BE2C (cell line): ENCODE measurements around the gene OSM.
A peak's percentile ranks its signal among the peaks of the same experiment; 100 is the strongest.

Experiments used
- DNase-seq: peaks from one replicate; pipeline ENCODE4 v3.0.0-alpha.2; 2020
- H3K27me3 ChIP-seq: fragments of 250-450 bp; sonication (Bioruptor Pico); 2 replicates; pipeline ENCODE4 v1.5.1; 2020; ENCODE audit warnings: mild to moderate bottlenecking
- H3K36me3 ChIP-seq: fragments of 250-450 bp; sonication (Bioruptor Pico); 2 replicates; pipeline ENCODE4 v1.5.1; 2020; ENCODE audit warnings: mild to moderate bottlenecking
- H3K4me1 ChIP-seq: fragments of 250-450 bp; sonication (Bioruptor Pico); 2 replicates; pipeline ENCODE4 v1.5.1; 2020
- H3K4me3 ChIP-seq: 2 replicates; pipeline ENCODE4 v1.5.1; 2011; ENCODE audit warnings: low read depth, low read length
- H3K9me3 ChIP-seq: fragments of 250-450 bp; sonication (Bioruptor Pico); 2 replicates; pipeline ENCODE4 v1.5.1; 2020
- TF ChIP-seq, protein P1 (sequence below): IDR thresholded peaks from 2 replicates; pipeline ENCODE4 v1.5.1; 2012; ENCODE audit warnings: mild to moderate bottlenecking, low read depth, low read length

OSM gene

DNA sequence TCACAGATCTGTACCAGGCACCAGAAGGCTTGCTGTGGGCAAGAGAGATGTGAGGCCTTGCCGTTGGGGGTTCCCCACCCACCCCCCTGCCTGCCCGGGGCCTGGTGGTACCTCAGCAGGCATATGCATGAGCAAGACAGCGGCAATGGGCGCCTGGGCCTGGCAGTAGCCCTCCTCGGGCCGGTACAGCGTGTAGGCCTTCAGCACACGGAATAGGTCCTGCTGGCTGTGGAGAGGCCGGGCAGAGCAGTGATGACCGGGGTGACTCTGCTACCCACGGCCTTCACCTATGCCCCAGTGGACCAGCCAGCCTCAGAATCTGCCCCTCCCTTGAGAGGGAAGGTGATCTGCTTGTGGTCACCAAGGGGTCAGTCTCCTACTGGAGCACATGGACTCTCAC, 28.2 kb upstream of the OSM start:
- no peak for DNase-seq
- peaks cover 22% of the 10 kb centered on the region for H3K4me1 ChIP-seq
- no peak overlapping the region for H3K4me3 ChIP-seq
- H3K36me3 ChIP-seq = no peaks in the 10 kb centered on the region
- TF ChIP-seq, protein P1, sequence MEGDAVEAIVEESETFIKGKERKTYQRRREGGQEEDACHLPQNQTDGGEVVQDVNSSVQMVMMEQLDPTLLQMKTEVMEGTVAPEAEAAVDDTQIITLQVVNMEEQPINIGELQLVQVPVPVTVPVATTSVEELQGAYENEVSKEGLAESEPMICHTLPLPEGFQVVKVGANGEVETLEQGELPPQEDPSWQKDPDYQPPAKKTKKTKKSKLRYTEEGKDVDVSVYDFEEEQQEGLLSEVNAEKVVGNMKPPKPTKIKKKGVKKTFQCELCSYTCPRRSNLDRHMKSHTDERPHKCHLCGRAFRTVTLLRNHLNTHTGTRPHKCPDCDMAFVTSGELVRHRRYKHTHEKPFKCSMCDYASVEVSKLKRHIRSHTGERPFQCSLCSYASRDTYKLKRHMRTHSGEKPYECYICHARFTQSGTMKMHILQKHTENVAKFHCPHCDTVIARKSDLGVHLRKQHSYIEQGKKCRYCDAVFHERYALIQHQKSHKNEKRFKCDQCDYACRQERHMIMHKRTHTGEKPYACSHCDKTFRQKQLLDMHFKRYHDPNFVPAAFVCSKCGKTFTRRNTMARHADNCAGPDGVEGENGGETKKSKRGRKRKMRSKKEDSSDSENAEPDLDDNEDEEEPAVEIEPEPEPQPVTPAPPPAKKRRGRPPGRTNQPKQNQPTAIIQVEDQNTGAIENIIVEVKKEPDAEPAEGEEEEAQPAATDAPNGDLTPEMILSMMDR = no peak
- H3K27me3 ChIP-seq = no peaks in the 10 kb centered on the region
- H3K9me3 ChIP-seq = no peaks in the 10 kb centered on the region

DNA sequence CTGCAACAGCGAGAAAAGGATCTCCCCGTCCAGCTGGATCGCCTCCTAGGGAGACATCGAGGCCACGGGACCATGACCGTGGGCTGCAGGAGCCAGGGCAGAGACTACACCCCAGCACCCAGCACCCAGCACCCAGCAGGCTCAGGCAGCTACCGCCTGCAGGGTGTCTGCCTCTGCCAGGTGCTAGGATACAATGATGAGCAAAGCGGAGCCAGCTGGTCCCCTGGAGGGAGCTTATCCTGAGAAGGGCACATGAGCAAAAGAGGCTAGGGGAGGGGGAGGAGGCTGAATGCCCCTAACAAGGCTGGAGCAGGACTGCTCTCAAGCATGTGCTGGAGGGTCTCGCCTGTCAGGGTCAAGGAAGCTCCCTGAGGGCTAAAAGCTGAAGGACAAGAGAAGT, 27.4 kb upstream of the OSM start:
- TF ChIP-seq, protein P1 = no peak
- no peaks in the 10 kb centered on the region for H3K9me3 ChIP-seq
- no peak for DNase-seq
- peaks cover 22% of the 10 kb centered on the region for H3K4me1 ChIP-seq
- H3K36me3 ChIP-seq = no peaks in the 10 kb centered on the region
- H3K4me3 ChIP-seq = no peak overlapping the region
- no peaks in the 10 kb centered on the region for H3K27me3 ChIP-seq

DNA sequence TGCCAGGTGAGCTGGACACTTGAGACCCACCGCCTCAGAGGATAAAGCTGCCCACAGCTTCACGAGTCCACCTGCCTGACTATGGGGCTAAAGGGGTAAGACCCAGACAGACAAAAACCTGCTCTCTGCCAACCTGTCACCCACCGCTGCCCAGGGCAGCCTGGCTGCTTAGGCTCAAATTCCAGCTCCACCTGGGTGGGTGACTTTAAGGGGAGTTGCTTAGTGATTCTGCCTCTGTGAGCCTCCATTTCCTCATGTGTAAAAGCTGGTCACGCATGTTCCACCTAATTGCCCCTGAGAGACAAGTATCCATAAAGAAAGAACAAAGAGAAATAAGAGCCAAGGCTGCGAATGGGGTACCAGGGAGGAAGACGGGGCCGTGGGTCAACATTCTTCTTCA, 26.4 kb upstream of the OSM start:
- peaks cover 19% of the 10 kb centered on the region for H3K4me1 ChIP-seq
- TF ChIP-seq, protein P1 = no peak
- no peak overlapping the region for H3K4me3 ChIP-seq
- H3K9me3 ChIP-seq = no peaks in the 10 kb centered on the region
- no peak for DNase-seq
- no peaks in the 10 kb centered on the region for H3K36me3 ChIP-seq
- no peaks in the 10 kb centered on the region for H3K27me3 ChIP-seq

DNA sequence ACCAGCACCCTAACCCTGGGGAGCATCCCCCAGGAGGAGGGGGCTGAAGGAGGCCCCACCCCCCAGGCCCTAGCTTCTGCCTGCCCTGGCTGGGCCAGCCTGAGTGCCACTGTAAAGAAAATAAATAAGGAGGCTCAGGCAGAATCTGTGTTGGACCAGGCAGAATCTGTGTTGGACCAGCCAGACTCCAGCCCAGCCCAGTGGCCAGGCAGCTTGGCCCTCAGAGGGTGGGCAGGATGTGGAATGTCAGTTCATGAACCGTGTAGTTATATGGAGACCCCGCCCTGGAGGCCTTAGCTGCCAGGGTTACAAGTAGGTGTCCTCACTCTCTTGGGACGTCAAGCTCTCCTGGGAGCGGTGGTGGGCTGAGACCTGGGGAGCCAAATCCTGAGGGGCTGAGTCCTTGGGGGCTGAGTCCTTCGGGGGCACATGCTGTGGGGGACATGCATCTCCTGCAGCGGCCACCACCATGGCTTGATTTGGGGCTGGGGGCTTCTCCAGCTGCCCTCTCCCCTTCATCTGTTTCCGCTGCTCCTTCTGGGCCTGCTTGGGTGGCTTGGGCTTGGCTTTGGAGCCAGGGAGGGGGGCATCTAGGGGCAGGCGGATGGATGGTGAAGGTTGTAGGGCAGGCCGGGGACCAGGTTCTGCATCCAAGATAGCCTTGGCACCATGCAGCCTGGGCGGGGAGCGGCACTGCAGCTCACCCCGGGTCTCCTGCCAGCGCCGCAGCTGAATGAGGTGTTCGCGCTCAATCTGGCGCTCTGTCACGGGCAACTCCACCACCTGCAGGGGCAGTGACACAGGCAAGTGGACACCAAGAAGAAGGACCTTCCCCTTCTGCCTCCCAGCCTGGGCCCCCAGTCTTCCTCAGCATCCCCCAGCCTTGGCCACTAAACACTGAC, 25.7 kb upstream of the OSM start:
- Histone ChIP-seq H3K4me1 (peaks cover 16% of the 10 kb centered on the region), H3K27me3 (no peaks in the 10 kb centered on the region), H3K4me3 (no peak overlapping the region), H3K36me3 (no peaks in the 10 kb centered on the region), H3K9me3 (no peaks in the 10 kb centered on the region)
- TF ChIP-seq, protein P1 = no peak
- no peak for DNase-seq

DNA sequence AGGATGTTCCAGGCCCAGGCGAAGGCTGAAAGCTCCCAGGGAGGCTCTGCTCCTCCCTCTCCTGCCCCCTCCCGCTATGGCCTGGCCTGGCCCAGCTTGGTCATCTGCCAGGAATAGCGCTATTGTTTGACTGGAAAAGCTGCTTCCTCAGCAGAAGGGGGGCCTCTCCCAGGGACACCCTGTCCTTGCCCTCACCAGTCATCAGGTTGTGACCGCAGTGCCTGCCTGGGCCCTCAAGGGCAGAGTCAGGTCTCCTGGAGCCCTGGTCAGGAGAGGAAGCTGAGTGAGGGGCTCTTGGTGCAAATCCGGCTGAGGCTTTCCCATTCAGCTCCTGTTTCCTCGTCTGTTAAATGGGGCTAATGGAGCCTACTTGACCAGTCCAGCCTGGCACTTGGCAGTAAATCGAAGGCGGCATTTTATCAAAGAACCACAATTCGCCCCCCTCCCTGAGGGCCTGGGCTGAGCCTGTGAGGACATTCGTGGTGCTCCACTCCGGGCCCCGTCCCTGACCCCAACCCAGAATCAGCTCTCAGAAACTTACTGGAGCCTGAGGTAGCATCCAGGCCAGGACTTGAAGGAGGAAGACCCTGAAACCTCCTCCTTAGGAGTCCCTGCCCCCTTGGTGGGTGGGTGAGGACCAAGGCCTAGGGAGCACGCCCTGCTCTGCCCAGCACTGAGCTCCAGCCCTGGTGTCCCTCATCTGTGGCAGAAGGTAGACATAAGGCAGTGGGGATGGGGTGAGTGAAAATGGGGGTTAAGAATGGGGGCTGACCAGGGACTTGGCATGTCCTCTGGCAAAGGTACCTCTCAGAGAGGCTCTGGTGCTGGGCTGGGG, 24.6 kb upstream of the OSM start:
- Histone ChIP-seq H3K4me1 (peaks cover 16% of the 10 kb centered on the region), H3K36me3 (no peaks in the 10 kb centered on the region), H3K4me3 (no peak overlapping the region), H3K27me3 (no peaks in the 10 kb centered on the region), H3K9me3 (no peaks in the 10 kb centered on the region)
- TF ChIP-seq, protein P1 = no peak
- peak; percentile 54 for DNase-seq
